Limb (tissue), 2 donors: ENCODE measurements around the gene TXNDC12.

Experiments used
- DNase-seq, 2 donors: peaks; one replicate each; pipeline ENCODE4 v3.0.0-alpha.2; 2016; ENCODE audit errors: extremely low spot score in 2 of 2

Gene TXNDC12

GRCh38 chr1:52002038-52002917, 52.7 kb downstream of the TXNDC12 start:
- DNase-seq, result peak; percentile 47 to 82

GRCh38 chr1:51998701-51999100, 56.3 kb downstream of the TXNDC12 start:
- DNase-seq, result no peak

- no peak for DNase-seq
These were observed 57.0 kb downstream of the TXNDC12 start for GRCh38 chr1:51997974-51998382.

GRCh38 chr1:51990478-51990965, 64.5 kb downstream of the TXNDC12 start, which contains the start of gene RAB3B:
RAB3B (minus strand) TSS chr1:51990700; CDS start chr1:51977117, 13,583 bp downstream.
- DNase-seq, result peak in 1 of 2 donors; percentile 82

GRCh38 chr1:51989582-51990477, 65.2 kb downstream of the TXNDC12 start:
- peak in 1 of 2 donors; percentile 42 for DNase-seq

- no peak for DNase-seq
These were observed 66.7 kb downstream of the TXNDC12 start for GRCh38 chr1:51988254-51988653.

GRCh38 chr1:51986718-51987117, 68.3 kb downstream of the TXNDC12 start:
- DNase-seq, result no peak

GRCh38 chr1:51982161-51982560, 72.8 kb downstream of the TXNDC12 start:
- no peak for DNase-seq

GRCh38 chr1:51981555-51981954, 73.4 kb downstream of the TXNDC12 start:
- DNase-seq, result no peak

GRCh38 chr1:51978099-51978498, 76.9 kb downstream of the TXNDC12 start:
- DNase-seq, result no peak

GRCh38 chr1:51976846-51977602, 78.0 kb downstream of the TXNDC12 start:
- DNase-seq, result no peak

- no peak for DNase-seq
These were observed 81.2 kb downstream of the TXNDC12 start for GRCh38 chr1:51973587-51974474.
